Erythroblast (primary cell): ENCODE results near the gene CACNA1C.

Source experiments
- GATA1 ChIP-seq: IDR thresholded peaks from 2 replicates; pipeline ENCODE4 v1.6.1; 2011; ENCODE audit warnings: low read depth, mild to moderate bottlenecking, control low read depth, low read length, moderate library complexity
- POLR2A ChIP-seq: IDR thresholded peaks from 2 replicates; pipeline ENCODE4 v1.6.1; 2011; ENCODE audit warnings: mild to moderate bottlenecking, low read length

GRCh38 chr12:2277492-2278155 is 224.8 kb downstream of the CACNA1C start:
- no peak for TF ChIP-seq POLR2A
- TF ChIP-seq GATA1: no peak
